DND-41 (cell line): ENCODE data around the gene SERPINB6.

Experiments used
- ATAC-seq: fragments of 200-7000 bp; cut with Tn5 transposase; 3 replicates; pipeline ENCODE4 v1.9.1; 2021; ENCODE audit warnings: low read depth; ENCODE audit not compliant: insufficient read depth
- DNase-seq: peaks from one replicate; pipeline ENCODE4 v3.0.0-alpha.2; 2020
- H2AFZ ChIP-seq: 2 replicates; pipeline ENCODE4 v1.6.0; 2012; ENCODE audit warnings: low read depth, low read length
- H3K27ac ChIP-seq: 2 replicates; pipeline ENCODE4 v1.5.1; 2012; ENCODE audit warnings: low read length, inconsistent platforms
- H3K27me3 ChIP-seq: fragments of 200-600 bp; sonication (generic); 2 replicates; pipeline ENCODE4 v1.6.0; 2012; ENCODE audit warnings: low read length, mild to moderate bottlenecking, inconsistent platforms; ENCODE audit not compliant: insufficient read depth, poor library complexity
- H3K36me3 ChIP-seq: 2 replicates; pipeline ENCODE4 v1.5.1; 2012; ENCODE audit warnings: low read length, inconsistent platforms; ENCODE audit not compliant: insufficient read depth
- H3K4me1 ChIP-seq: 2 replicates; pipeline ENCODE4 v1.5.1; 2012; ENCODE audit warnings: mild to moderate bottlenecking, low read length; ENCODE audit not compliant: insufficient read depth
- H3K4me2 ChIP-seq: 2 replicates; pipeline ENCODE4 v1.6.0; 2012; ENCODE audit warnings: mild to moderate bottlenecking, moderate library complexity, low read length, inconsistent platforms; ENCODE audit not compliant: insufficient read depth
- H3K4me3 ChIP-seq, 2 experiments: fragments of 200-600 bp in 1 of 2; shearing (Covaris generic) in 1 of 2; 2 replicates each; pipeline ENCODE4 v1.5.1; 2012 to 2016; ENCODE audit warnings: inconsistent platforms in 2 of 2, low read length in 2 of 2, mild to moderate bottlenecking in 2 of 2, low read depth in 1 of 2, moderate library complexity in 1 of 2
- H3K79me2 ChIP-seq: 2 replicates; pipeline ENCODE4 v1.6.0; 2012; ENCODE audit warnings: low read length, inconsistent platforms; ENCODE audit not compliant: insufficient read depth
- H3K9ac ChIP-seq: 2 replicates; pipeline ENCODE4 v1.6.0; 2012; ENCODE audit warnings: low read depth, mild to moderate bottlenecking, inconsistent platforms, low read length, moderate library complexity
- H3K9me3 ChIP-seq: 2 replicates; pipeline ENCODE4 v1.5.1; 2012; ENCODE audit warnings: low read length, moderate library complexity, mild to moderate bottlenecking, inconsistent platforms; ENCODE audit not compliant: insufficient read depth, severe bottlenecking
- H4K20me1 ChIP-seq: 2 replicates; pipeline ENCODE4 v1.6.0; 2012; ENCODE audit warnings: low read length; ENCODE audit not compliant: insufficient read depth
- EZH2 ChIP-seq: IDR thresholded peaks from 3 replicates; pipeline ENCODE4 v1.6.1; 2012; ENCODE audit warnings: borderline replicate concordance, low read depth, mild to moderate bottlenecking, moderate library complexity, low read length, inconsistent platforms; ENCODE audit not compliant: severe bottlenecking
- TF ChIP-seq, protein P1 (sequence below): IDR thresholded peaks from 2 replicates; pipeline ENCODE4 v1.5.1; 2012; ENCODE audit warnings: borderline replicate concordance, low read length, moderate library complexity, mild to moderate bottlenecking; ENCODE audit not compliant: poor library complexity, severe bottlenecking; ENCODE audit errors: extremely low read depth

The SERPINB6 gene

DNA sequence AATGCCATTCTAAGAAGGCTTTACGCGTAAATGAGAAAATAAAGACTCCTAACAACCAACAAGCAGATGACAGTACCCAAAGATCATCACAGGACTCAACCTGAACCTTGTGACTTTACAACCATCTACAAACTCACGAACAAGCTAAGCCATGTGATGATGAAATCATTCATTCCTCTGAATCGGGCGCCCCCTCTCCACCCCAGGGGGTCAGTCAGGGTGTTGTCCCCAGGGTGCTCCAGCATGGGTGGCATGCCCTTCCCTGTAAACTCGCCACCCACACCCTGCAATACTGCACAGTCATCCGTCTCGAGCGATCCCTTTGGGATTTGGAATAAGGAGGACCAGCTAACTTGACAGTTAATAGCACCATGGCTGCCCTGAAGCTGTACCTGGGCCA, 12.6 kb downstream of the SERPINB6 start:
- Histone ChIP-seq H3K9me3 (no peaks in the 10 kb centered on the region), H3K4me2 (no peak overlapping the region), H4K20me1 (no peaks in the 10 kb centered on the region), H3K4me3 (no peak overlapping the region), H3K36me3 (no peaks in the 10 kb centered on the region), H2AFZ (no peak overlapping the region), H3K79me2 (no peaks in the 10 kb centered on the region), H3K9ac (no peak overlapping the region), H3K4me1 (no peaks in the 10 kb centered on the region), H3K27me3 (peaks cover 34% of the 10 kb centered on the region), H3K27ac (no peak overlapping the region)
- no peak for ATAC-seq
- DNase-seq, result no peak
- TF ChIP-seq EZH2, result no peak
- TF ChIP-seq, protein P1, sequence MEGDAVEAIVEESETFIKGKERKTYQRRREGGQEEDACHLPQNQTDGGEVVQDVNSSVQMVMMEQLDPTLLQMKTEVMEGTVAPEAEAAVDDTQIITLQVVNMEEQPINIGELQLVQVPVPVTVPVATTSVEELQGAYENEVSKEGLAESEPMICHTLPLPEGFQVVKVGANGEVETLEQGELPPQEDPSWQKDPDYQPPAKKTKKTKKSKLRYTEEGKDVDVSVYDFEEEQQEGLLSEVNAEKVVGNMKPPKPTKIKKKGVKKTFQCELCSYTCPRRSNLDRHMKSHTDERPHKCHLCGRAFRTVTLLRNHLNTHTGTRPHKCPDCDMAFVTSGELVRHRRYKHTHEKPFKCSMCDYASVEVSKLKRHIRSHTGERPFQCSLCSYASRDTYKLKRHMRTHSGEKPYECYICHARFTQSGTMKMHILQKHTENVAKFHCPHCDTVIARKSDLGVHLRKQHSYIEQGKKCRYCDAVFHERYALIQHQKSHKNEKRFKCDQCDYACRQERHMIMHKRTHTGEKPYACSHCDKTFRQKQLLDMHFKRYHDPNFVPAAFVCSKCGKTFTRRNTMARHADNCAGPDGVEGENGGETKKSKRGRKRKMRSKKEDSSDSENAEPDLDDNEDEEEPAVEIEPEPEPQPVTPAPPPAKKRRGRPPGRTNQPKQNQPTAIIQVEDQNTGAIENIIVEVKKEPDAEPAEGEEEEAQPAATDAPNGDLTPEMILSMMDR, result no peak

DNA sequence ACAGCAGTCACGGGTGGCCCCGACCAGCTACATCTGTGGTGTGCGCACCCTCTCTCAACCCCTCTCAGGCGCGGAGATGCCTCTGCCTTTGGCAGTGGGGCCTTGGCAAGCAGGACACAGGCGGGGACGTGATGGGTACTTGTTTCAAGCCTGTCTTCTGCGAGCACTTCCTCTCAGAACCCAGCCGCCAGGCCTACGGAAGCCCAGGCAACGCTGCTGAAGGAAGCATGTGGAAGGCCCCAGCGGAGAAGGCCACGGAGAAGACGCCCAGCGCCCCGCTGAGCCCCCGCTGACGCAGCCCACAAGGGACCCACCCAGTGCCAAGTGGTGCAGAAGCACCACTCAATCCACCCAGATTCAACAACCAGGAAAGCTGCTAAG, 13.0 kb downstream of the SERPINB6 start:
- ATAC-seq, result no peak
- DNase-seq, result no peak
- Histone ChIP-seq H3K4me1 (no peaks in the 10 kb centered on the region), H2AFZ (no peak overlapping the region), H3K9ac (no peak overlapping the region), H3K4me3 (no peak overlapping the region), H3K36me3 (no peaks in the 10 kb centered on the region), H3K4me2 (no peak overlapping the region), H3K27ac (no peak overlapping the region), H3K27me3 (peaks cover 29% of the 10 kb centered on the region), H4K20me1 (no peaks in the 10 kb centered on the region), H3K9me3 (no peaks in the 10 kb centered on the region), H3K79me2 (no peaks in the 10 kb centered on the region)
- no peak for TF ChIP-seq EZH2
- TF ChIP-seq, protein P1, result no peak

DNA sequence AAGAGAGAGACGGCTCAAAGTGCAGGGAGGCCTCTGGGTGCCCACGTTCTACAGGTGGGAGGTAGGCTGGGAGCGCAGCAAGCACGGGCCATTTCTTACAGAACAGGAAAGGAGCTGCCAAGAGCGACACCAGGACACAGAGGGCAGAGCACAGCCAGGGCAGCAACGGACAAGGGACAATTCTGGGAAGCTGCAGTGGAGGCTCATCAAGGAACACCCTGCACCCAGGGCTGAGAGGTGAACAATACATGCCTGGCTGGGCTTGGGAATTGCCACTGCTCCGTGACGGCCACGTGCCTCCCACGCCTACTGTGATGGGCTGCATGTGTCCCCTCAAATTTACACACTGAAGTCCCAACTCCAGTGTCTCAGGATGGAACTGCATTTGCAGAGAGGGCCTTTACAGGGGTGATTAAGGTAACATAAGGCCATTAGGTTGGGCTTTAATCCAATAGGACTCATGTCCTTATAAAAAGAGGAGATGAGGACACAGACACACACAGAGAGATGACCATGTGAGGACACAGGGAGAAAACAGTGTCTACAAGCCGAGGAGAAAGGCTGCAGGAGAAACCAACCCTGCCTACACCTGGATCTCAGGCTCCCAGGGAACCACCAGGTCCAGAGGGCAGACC, 13.6 kb downstream of the SERPINB6 start:
- no peak for DNase-seq
- no peak overlapping the region for H3K27ac ChIP-seq
- H3K36me3 ChIP-seq, result no peaks in the 10 kb centered on the region

More for the DNA sequence above, 13.6 kb downstream of the SERPINB6 start:
- no peak overlapping the region for H3K9ac ChIP-seq
- TF ChIP-seq EZH2, result no peak
- TF ChIP-seq, protein P1, result no peak
- H3K4me3 ChIP-seq, result no peak overlapping the region
- H2AFZ ChIP-seq, result no peak overlapping the region
- no peak overlapping the region for H3K4me2 ChIP-seq
- ATAC-seq, result no peak
- no peaks in the 10 kb centered on the region for H3K4me1 ChIP-seq
- H3K27me3 ChIP-seq, result peaks cover 27% of the 10 kb centered on the region
- no peaks in the 10 kb centered on the region for H3K79me2 ChIP-seq
- H4K20me1 ChIP-seq, result no peaks in the 10 kb centered on the region
- no peaks in the 10 kb centered on the region for H3K9me3 ChIP-seq
